Endothelial cell of umbilical vein (primary cell): ENCODE results near the gene CTBS. TPM values are rescaled to one million over a fixed set of nuclear protein-coding genes. Genes with fewer than 3 reads are reported as not detected.

Experiments
- BruUV-seq: library from RNA; stranded (reverse); fragments of 400-500 nt; replicated peaks from 2 replicates; lab custom pipeline; 2021; lab: Mats Ljungman, UMichigan
- CTCF ChIA-PET: fragments of 300-600, 350-600 bp; sonication (Branson Sonifier 250); formaldehyde crosslinking; loops from one replicate; lab custom pipeline; 2021; ENCODE audit warnings: antibody characterized with exemption, inconsistent platforms; lab: Charles Lee
- POLR2A ChIA-PET: fragments of 300-600, 350-600 bp; sonication (Branson Sonifier 250); formaldehyde crosslinking; loops from one replicate; lab custom pipeline; 2021; ENCODE audit warnings: antibody characterized with exemption, inconsistent platforms; lab: Charles Lee
- DNase-seq: peaks from one replicate; pipeline ENCODE4 v3.0.0-alpha.2; 2011; ENCODE audit warnings: low read depth, low spot score
- FAIRE-seq: peaks from 2 replicates; lab custom pipeline; 2011; peaks lifted over from hg19 to GRCh38; lab: Jason Lieb, UNC
- H2AFZ ChIP-seq: 2 replicates; pipeline ENCODE4 v1.6.0; 2012; ENCODE audit warnings: low read depth, low read length, control low read depth, inconsistent platforms
- H3K27ac ChIP-seq: 2 replicates; pipeline ENCODE4 v1.5.1; 2011; ENCODE audit warnings: low read depth, mild to moderate bottlenecking, control low read depth, low read length, moderate library complexity; ENCODE audit not compliant: insufficient read depth
- H3K27me3 ChIP-seq, 2 experiments: 2 replicates each; pipeline versions ENCODE4 v1.6.0 to v1.6.1; 2011; ENCODE audit warnings: low read length in 2 of 2, mixed read lengths in 1 of 2; ENCODE audit not compliant: control insufficient read depth in 2 of 2, insufficient read depth in 2 of 2
- H3K36me3 ChIP-seq, 2 experiments: 2 replicates in 1 of 2; 3 replicates in 1 of 2; pipeline ENCODE4 v1.5.1; 2011; ENCODE audit warnings: low read length in 2 of 2, mild to moderate bottlenecking in 1 of 2, moderate library complexity in 1 of 2; ENCODE audit not compliant: control insufficient read depth in 2 of 2, insufficient read depth in 2 of 2; ENCODE audit errors: extremely low read depth in 1 of 2
- H3K4me1 ChIP-seq: 3 replicates; pipeline ENCODE4 v1.5.1; 2011; ENCODE audit warnings: mild to moderate bottlenecking, low read length; ENCODE audit not compliant: control insufficient read depth, insufficient read depth; ENCODE audit errors: extremely low read depth
- H3K4me2 ChIP-seq: 2 replicates; pipeline ENCODE4 v1.6.1; 2011; ENCODE audit warnings: low read length, control low read depth, mixed read lengths; ENCODE audit not compliant: insufficient read depth
- H3K4me3 ChIP-seq, 3 experiments: fragments of 200-600 bp in 1 of 3; sonication (generic), shearing (Covaris generic) in 1 of 3; replicated peaks in 1 of 3; 2 replicates each; pipeline ENCODE4 v1.5.1; 2011 to 2016; ENCODE audit warnings: control low read depth in 3 of 3, low read length in 3 of 3, mild to moderate bottlenecking in 2 of 3, inconsistent platforms in 1 of 3, low read depth in 1 of 3, moderate library complexity in 1 of 3; ENCODE audit not compliant: insufficient read depth in 1 of 3
- H3K79me2 ChIP-seq: 2 replicates; pipeline ENCODE4 v1.6.0; 2012; ENCODE audit warnings: low read length, inconsistent platforms; ENCODE audit not compliant: control insufficient read depth, insufficient read depth
- H3K9ac ChIP-seq: replicated peaks from 2 replicates; pipeline ENCODE3; 2011; ENCODE audit warnings: low read length, control low read depth; ENCODE audit not compliant: insufficient read depth; ENCODE audit errors: extremely low read depth
- H3K9me1 ChIP-seq: replicated peaks from 3 replicates; pipeline ENCODE4 v1.6.0; 2011; ENCODE audit warnings: mild to moderate bottlenecking, low read length; ENCODE audit not compliant: control insufficient read depth, insufficient read depth; ENCODE audit errors: extremely low read depth
- H3K9me3 ChIP-seq: replicated peaks from 2 replicates; pipeline ENCODE4 v1.5.1; 2012; ENCODE audit warnings: low read length, inconsistent platforms; ENCODE audit not compliant: control insufficient read depth, insufficient read depth
- H4K20me1 ChIP-seq: replicated peaks from 2 replicates; pipeline ENCODE3; 2011; ENCODE audit warnings: mild to moderate bottlenecking, low read length; ENCODE audit not compliant: control insufficient read depth, insufficient read depth; ENCODE audit errors: extremely low read depth
- EZH2 ChIP-seq: IDR thresholded peaks from 2 replicates; pipeline ENCODE4 v1.6.1; 2012; ENCODE audit warnings: borderline replicate concordance, low read depth, mild to moderate bottlenecking, moderate library complexity, low read length, inconsistent platforms; ENCODE audit not compliant: severe bottlenecking
- POLR2A ChIP-seq: IDR thresholded peaks from 2 replicates; pipeline ENCODE4 v1.6.1; 2012; ENCODE audit warnings: low read depth, mild to moderate bottlenecking, control low read depth, low read length
- dilution Hi-C: fragments of 300-500 bp; cut with MboI; formaldehyde crosslinking; loops from one replicate; pipeline ENCODE4 v1.15.0; 2019; ENCODE audit warnings: low sequenced_read_pairs; ENCODE audit not compliant: extremely low pct_ligation_motif_present
- intact Hi-C: fragments of 100-400 bp; cut with micrococcal nuclease; formaldehyde crosslinking; loops from one replicate; pipeline ENCODE4 v1.10.0; 2022
- polyA plus RNA-seq, 4 experiments: library from polyadenylated mRNA; depleted of rRNA in 3 of 4; stranded (reverse) in 3 of 4; unstranded in 1 of 4; fragments of >200 nt; gene quantifications; 2 replicates each; pipeline versions ENCODE4 v1.2.1 to v1.2.3, GENCODE V29; 2011 to 2012; ENCODE audit warnings: missing spikeins in 1 of 4
- total RNA-seq: library from RNA; stranded (reverse); gene quantifications from 2 replicates; pipeline ENCODE4 v1.2.3, GENCODE V29; 2021

The CTBS gene
- total and polyA plus RNA-seq, 2 donors (not counting 3 experiments of a cell fraction or from before 2014, with no cell fraction given), result 11.4 to 14.3 TPM

DNA sequence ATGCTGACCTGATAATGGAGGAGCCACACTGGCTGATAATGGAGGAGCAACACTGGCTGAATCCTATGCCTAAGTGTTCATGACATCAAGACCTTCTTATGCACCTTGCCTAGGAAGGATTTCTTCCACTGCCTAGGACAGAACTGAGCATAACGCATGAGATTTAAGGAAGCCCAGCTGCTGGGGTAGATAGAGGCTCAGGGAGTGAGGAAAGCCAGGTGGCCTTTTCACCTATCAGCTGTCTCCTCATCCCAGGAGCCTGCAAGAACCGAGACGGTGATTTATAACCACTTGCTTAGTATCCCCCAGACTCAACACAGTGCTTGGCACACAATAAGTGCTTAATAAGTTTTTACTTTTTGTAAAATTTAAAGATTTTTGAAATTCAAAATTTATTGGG lies 7.4 kb upstream of the CTBS start:
- DNase-seq (no peak), FAIRE-seq (no peak)
- intact Hi-C loops, result no loop called here
- Histone ChIP-seq H3K36me3 (no peaks in the 10 kb centered on the region), H3K9me3 (no peaks in the 10 kb centered on the region), H4K20me1 (no peaks in the 10 kb centered on the region), H3K9ac (no peak overlapping the region), H3K79me2 (no peaks in the 10 kb centered on the region), H3K27ac (no peak overlapping the region), H3K4me1 (no peaks in the 10 kb centered on the region), H3K4me3 (no peak overlapping the region), H3K9me1 (no peaks in the 10 kb centered on the region), H2AFZ (no peak overlapping the region), H3K4me2 (no peak overlapping the region), H3K27me3 (no peaks in the 10 kb centered on the region)
- TF ChIP-seq EZH2, result no peak
- dilution Hi-C loops, result no loop called here
- ChIA-PET CTCF (no interaction called here), POLR2A (no interaction called here)
- no TSS peak for BruUV-seq

DNA sequence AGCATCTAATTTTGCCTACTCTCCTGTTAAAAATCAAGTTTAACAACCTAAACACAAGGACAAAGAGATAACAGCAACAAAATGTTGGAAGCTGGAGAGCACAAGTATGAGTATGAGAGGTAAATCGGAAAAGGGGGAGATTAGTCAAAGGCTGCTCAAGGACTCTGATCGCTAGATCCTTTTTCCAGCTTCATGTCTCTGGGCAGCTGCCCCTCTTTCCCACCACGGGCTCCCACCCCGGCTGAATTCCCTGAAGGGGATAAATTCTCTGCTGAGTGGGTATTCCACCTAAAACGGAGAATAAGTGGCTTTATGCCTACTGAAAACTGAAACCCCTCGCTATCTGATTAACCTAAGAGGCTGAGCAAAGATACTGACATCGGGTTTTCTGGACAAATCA lies 696 bp upstream of the CTBS start:
- CTCF ChIA-PET, result interaction anchor here (1.4 to 2.4 kb wide), 3 partner anchors 26 to 132 kb away, joined by 4 to 15 read pairs (median 6); partner anchors contain the start of genes GNG5 and SPATA1
- intact Hi-C loops, result loop anchor here (1.0 to 5.0 kb wide), 4 partner anchors 24 to 752 kb away; no protein-coding TSS in a partner anchor
- Histone ChIP-seq H3K4me1 (peaks cover 17% of the 10 kb centered on the region), H3K79me2 (no peaks in the 10 kb centered on the region), H4K20me1 (no peaks in the 10 kb centered on the region), H3K27ac (no peak overlapping the region), H3K4me2 (peak overlapping the region; percentile 91), H3K9ac (no peak overlapping the region), H2AFZ (peak overlapping the region; percentile 100), H3K9me3 (no peaks in the 10 kb centered on the region), H3K9me1 (no peaks in the 10 kb centered on the region), H3K36me3 (no peaks in the 10 kb centered on the region), H3K27me3 (no peaks in the 10 kb centered on the region), H3K4me3 (peak overlapping the region in 1 of 3 experiments; percentile 64)
- TF ChIP-seq POLR2A, result no peak
- FAIRE-seq, result peak; percentile 12
- no peak for DNase-seq
- BruUV-seq, result no TSS peak
- dilution Hi-C loops, result no loop called here
- POLR2A ChIA-PET, result interaction anchor here (1.9 kb wide), 1 partner anchor 8 kb away, joined by 5 read pairs; no protein-coding TSS in a partner anchor
